Stimulated activated CD4-positive, alpha-beta T cell treated with anti-CD3 and anti-CD28 coated beads, Interleukin-12 subunit alpha, Interleukin-12 subunit beta, amount 100 ng/mL, for 48 hours (primary cell): ENCODE measurements around the gene HERC3.
A peak's percentile ranks its signal among the peaks of the same experiment; 100 is the strongest.

Source experiments
- DNase-seq, 3 donors: peaks; one replicate each; pipeline ENCODE4 v3.0.0-alpha.2; 2020; ENCODE audit warnings: low read depth in 2 of 3, low spot score in 1 of 3

HERC3 gene

DNA sequence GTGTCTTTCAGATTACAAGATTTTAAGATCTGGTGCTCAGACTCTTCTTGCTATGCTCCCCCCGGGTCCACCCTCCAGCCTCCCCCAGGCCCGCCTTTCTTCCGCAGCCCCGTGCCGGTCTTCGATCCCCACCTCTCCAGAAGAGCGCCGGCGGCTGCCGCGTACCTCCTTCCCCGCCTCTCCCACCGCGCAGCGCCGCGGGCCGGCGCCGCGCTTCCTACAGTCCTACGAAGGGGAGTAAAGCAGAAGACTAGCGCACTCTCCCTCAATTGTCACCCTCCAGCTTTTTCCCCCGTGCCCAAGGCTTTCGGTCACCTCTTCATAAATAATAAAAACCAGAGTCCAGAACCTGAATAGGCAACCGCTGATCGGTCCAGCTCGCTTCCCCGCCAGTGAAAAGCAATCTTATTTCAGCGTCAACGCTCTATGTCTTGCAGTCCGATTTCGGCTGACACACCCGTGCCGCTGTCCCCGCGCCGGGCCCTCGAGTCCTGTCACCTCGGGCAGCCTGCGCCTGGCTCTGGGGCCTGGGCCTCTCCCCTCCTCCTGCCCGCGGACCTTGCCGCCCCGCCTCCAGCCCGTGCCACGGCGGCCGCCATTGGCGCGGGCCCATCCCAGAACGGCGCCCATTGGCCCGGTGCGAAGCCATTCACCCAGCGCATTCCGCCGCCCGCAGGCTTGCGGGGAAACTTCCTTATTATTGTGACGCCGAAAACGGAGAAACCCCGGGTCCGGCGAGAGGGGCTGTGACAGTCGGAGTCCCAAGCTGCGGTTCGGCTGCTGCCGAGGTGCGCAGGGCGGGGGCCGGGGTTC, at the start of gene HERC3:
Gene HERC3, plus strand, starts transcription at position 694 of the 813 bp plus-strand sequence. CDS start 13,344 bp downstream, outside the sequence.
- DNase-seq: peak; percentile 71 to 84 (median 81)

DNA sequence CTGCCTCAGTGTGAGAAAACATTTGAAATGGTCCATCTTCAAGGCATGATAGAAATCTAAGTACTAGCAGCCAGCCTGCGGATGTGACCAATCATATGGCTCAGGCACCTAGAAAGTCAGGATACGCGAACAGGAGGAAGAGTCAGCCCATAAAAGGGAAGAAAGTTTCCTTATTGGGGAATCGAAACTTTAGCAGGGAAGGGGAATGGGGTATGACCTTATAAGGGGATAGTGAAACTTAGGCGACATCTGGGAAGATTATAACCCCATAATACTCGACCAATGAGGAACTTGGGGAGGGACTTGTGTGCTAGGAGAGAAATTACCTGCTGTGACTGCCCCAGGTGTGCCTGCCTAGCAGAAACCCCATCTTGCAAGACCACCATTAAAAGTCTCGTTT, 42.5 kb upstream of the HERC3 start:
- no peak for DNase-seq

DNA sequence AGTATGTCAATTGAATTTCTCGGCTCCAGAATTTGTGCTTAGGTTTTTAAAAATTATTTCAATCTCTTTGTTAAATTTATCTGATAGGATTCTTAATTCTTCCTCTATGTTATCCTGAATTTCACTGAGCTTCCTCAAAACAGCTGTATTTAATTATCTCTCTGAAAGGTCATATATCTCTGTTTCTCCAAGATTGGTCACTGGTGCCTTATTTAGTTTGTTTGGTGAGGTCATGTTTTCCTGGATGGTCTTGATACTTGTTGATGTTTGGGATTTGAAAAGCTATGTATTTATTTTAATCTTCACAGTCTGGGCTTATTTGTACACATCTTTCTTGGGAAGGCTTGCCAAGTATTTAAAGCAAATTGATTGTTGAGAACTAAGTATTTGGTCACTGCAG, 24.7 kb upstream of the HERC3 start:
- DNase-seq: no peak

DNA sequence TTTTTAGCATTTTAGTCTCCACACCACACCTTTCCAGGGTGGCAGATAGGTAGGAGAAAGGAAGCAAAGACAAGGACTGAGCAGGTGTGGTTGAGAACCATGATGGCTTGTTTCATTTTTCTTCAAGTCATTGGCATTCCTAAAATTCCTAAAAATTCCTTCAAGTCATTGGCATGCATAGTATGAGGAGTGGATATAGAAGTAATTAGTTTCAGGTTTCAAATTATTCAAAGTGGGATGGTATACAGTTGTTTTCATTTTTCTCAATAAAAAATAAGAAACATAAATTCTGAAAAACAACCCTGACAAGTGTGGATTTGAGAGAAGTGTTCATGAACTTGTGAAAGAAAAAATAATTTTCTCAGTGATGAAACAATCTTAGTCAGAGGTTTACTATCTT, 22.3 kb upstream of the HERC3 start:
- DNase-seq: no peak

DNA sequence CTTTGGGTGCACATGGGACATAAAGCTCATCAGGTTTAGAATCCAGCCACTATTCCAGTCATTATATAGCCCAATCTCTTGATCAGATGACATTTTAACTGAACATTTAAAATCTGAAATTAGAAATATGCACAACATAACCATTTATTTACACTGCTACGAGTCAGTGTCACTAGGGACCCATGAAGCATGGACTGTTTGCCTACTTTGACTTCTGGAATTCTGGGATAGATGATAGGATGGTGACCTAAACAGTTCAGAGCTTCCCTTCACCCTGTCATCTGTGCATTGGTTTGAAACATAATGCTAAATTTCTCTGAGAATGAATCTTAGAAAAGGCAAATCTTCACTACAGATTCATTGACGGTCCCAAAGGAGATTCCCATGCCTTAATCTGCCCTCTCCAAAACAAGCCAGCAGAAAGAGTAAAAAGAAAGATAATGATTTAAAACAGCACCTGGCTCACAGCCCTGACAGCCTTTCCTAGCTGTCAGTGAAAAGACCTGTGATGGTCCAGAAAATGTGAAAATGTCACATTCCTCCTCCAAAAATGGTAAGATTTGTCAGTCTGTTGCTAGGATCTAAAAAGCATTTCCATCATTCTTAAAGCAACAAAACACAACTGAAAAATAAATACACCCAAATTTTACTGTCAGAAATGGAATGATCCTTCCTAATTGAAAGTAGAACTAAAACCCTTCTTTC, 18.9 kb upstream of the HERC3 start:
- DNase-seq: no peak

DNA sequence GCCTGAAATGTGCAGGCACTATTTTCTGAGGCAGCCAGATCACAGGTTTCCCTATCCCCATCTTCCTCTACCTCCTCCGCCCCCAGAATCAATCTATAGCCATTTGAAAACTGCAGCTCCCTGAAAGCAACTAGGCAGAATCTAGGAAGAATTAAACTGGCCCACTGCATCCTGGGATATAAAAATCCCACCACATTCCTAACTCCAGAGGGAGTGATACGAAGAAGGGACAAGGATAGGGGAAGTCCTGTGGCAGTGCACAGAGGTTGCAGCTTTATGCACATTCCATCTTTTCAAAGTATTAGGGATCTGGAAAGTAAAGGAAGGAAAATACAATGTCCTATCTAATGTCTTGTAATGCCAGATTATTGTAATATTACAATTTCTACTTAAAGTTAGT, 18.3 kb upstream of the HERC3 start:
- no peak for DNase-seq

DNA sequence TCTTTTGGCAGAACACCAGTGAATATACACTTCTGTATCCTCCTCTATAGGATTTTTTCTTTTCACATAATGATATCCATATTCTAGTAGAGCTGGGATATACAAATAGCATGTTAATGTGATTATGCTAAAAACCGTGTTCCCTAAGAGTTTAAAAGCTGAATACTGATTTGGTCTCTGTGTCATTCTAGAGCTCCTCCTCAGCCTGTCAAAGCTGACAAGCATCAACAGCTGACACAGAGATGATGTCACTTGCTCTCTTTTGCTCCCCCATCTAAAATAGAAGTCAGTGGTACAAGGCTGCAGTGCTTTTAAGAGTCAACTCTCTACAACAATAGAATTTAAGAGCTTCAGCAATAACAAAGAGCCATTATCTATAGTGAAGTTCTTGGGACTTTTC, 17.1 kb upstream of the HERC3 start:
- DNase-seq: no peak

DNA sequence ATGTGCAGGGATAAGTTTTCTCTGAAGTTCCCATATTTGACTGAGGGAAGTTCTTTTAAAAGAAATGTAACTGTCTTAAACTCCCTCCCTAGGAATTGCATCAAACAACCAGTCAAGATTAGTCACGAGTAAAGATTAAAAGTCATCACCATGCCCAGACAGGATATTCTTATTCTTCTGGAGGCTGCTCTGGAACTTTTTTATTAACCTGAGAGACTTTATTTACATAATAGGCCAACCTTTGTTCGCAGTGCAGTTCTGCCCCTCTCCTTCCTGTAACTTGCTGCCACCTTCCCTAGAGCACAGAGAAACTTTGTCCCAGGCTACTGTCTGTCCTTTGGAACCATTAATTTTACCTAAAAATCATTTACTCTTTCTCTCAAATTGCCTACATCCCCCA, 9.8 kb upstream of the HERC3 start:
- DNase-seq: no peak

DNA sequence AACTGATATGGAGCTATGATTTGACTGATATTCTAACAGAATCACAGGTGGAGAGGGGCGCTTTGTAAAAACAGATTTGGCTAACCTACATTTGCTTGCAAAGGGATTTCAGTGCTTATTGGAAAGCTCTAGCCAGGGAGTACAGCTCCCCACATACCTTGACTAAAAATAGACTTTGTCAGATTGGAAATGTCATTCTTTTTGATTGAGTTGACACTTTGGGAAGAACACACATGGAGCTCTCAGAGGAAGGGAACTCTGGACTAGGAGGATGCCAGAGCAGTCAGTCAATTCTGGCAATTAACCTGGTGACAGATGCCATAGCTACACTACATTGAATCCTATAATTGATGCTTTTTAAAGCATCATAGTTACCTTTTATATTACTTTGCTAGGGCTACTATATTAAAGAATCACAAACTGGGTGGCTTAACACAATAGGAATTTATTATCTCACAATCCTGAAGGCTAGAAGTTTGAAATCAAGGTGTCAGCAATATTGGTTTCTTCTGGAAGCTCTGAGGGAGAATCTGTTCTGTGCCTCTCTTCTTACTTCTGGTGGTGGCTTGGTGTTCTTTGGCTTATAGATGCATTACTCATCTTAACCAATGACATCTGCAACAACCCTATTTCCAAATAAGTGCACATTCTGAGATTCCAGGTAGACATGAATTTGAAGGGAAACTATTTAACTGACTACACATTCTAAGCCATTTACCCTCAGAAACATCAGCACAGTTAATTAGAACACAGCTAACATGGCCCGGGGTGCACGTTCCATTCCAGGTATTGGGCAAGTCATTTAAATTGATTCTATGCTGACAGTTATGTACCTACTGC, 8.4 kb upstream of the HERC3 start:
- no peak for DNase-seq

DNA sequence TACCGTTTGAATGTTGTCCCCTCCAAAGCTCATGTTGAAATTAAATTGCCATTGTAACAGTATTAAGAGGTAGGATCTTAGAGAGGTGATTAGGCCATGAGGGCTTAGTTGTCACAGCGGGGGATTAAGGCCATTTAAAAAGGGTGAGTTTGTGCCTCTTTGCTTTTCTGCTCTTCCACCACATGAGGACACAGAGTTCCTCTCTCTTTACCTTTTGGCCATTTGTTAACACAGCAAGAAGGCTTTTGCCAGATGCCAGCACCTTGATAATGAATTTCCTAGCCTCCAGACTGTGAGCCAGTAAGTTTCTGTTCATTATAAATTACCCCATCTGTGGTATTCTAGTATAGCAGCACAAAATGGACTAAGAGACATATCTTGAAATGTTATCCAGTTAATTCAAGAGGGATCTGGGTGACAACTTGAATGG, 7.8 kb upstream of the HERC3 start:
- DNase-seq: no peak

DNA sequence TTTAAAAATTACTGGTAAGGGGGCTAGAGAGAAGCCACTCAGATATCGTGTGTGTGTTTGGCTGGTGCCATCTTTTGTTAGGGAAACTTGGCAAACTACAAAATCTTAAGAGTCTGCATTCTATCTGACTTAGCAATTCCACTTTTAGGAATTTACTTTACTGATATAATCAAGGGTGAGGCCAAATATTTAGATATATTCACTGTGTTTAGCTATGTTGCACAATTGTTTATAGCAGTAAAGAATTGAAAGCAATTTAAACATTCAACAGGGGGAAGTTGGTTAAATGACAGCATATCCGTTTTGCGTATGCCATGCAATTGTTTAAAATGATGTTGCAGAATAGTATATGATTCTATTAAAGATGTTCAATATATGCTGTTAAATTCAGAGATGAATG, 6.4 kb upstream of the HERC3 start:
- no peak for DNase-seq

DNA sequence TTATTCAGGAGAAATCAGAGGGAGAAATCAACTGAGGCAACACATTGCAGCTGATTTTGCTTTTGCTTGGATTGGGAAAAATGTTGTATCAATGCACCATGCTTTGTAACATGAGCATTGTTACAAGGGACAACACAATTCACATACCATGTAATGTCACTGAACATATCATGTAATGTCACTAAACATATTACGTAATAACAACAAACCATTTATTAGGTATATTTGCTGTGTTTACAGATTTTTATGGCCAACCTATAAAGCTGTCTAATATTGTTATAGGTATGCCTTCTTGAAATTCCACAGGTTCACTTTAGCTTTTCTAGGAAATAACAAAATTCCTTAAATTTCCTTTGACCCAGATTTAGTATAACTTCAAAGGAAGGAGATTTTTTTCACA, 5.0 kb upstream of the HERC3 start:
- DNase-seq: no peak

DNA sequence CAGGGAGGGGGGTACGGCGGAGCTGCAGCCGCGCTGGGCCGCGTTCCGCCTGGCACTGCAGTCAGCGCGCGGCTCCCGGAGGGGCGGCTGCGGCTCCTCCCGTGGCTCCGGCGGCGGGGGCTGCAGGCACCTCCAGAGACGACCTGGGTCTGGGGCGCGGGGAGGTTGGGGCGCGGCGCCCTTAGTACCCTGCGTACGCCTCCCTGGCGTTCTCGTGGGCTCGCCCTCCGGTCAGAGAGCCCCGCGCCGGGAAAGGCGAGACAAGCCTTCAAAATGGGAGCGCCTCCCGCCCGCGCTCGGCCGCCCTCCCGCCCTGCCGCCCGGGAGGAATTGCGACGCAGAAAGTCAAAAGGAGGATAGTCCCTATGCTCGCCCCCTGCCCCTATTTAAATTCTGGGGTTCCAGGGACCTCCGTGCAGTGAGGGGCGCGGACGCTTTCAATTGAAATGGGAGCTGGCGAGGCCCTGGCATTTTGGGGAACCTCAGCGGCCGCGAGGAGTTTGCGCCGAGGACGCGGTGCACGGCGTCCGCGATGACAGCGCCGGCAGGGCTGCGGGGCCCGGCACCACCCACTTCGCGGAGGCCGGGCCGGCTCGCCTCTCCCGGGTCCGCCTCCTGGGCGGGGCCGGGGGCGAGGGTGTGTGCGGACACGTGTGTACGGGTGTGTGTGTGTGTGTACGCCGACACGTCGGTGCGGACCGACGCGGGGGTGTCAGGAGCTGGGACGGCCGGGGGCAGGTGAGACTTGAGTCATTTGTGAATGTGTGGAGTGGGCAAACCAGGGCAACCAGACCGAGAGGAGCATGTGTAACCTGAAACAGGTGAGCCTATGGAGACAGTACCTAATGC, 544 bp downstream of the HERC3 start:
- peak; percentile 76 to 79 (median 76) for DNase-seq

DNA sequence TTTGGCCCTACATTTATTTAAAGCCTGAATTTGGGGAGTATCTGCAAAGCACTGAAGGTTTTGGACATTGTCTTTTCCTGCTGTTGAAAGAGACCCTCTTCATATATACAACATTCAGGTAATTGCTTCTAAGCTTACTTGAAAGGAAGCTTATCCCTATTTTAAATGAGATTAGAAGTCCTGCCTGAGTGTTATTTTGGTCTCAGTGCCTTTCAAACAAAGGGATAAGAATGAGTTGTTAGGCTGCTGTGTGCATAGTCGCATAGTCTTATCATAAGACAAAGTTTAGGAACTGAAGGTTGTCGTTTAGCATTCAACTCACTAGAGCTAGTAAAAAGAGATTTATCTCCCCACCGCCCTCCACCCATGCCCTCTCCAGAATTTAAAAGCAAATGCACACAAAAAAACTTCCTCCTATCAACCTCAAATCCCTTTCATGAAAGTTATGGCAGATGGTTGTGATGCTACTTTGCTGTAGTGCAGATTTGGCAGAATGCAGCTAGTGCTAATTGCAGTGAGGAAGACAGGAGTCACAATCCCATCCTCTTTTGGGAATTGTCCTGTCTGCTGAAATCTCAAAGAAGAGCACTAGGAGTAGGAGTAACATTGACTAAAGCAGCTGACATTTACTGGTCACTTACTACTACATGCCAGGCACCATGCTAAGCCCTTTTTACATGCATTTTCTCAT, 5.8 kb downstream of the HERC3 start:
- DNase-seq: no peak

DNA sequence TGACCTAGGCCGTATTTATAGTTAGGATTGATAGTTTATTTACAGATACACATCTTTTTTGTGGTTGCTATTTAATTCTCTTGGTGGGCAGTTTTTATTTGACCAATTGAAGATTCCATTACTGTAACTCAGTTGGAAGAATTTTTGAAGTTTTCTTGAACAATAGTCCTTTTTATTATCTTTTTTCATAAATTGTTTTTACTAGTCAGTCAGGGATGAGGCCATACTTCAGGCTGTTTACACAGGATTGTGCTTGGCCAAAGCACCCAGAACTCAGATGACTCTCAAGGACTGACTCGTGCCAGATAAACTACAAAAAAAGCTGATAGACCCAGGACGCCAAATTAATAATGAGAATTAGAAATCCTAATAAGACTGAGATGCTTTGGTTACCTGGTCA, 7.0 kb downstream of the HERC3 start:
- no peak for DNase-seq

DNA sequence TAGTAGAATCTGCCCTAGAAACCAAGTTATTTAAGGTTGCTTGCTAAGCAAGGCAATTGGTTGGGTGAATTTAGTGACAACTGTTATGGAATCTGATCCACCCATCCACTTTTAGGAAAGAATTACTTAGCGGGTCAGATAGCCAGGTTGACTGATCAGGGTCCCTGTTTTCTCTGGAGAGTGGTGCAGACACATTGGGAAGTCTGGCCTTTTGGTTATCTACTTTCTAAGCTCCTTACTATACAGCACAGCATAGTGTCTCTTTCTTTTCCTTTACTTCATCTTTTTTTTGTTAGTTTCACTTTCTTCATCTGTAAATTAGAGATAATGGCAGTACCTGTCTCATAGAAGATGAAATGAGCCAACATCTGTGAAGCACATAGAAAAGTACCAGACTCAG, 7.4 kb downstream of the HERC3 start:
- DNase-seq: no peak

DNA sequence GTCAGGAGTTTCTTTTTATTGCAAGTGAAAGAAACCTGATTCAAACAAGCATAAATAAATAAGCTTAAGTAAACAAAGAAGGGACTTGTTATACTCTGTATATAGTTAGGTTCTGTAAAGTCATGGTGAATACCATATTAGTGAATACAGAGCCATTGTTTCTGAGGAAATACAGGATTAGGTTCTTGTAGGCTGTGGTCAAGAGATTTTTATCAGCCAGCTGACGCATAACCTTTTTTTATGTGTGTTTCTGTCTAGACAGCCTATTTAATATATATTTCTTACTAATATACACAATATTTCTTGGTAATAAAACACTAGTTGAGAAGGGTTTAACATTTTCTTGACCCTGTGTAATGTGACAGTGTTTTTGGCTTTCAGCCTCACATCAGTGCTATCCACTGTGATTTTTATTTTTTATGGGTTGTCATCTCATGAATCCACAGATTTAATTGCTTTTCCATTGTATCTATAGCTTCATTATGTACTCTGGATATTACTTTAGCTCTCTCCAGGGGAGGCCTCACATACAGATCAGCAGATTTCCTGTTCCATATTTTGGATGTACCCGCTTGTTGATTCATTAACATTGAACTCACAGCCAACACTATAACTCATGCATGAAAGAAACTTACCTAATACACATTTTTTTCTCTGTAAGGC, 8.0 kb downstream of the HERC3 start:
- no peak for DNase-seq

DNA sequence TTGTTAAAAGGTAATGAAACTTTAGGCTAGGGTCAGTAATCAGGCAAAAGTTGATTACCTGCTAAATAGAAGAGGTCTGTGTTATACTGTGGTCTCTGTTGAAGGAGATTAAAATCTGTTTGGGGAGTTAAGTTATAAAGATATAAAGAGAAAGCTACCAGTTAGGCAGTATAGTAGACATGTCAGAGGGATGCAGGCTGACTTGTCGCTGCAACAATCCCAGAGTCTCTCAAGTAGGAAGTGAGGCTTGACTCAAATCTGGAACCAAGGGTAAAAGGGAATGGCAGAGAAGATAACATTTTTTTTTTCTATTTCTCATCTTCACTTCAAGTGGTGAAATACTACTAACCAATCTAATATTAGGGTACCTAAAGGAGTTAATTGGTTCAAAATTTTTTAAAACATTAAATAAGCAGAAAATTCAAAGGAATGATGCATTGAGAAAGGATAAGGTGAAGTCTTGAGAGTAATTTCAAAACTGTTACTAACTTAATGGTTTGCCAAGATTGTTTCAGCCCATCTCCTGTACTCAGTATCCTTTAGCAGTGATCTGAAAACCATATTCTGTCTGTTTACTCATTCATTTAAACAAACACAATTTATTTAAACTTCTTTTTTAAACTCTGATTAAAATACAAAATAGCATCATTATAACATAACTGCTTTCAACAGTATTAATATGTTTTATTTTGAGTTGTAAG, 12.8 kb downstream of the HERC3 start:
- DNase-seq: no peak

DNA sequence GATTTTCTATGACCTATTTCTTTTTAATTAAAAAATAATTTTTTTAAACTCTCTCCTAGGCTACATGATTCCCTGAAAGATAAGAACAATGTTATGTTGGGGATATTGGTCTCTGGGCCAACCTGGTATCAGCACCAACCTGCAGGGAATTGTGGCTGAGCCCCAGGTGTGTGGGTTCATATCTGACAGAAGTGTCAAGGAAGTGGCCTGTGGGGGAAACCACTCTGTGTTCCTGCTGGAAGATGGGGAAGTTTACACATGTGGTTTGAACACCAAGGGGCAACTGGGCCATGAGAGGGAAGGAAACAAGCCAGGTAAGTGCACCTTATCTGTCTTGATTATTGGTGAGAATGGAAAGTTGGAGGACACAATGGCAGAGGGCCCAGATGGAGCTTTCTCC, 13.5 kb downstream of the HERC3 start:
- no peak for DNase-seq
